GM18519 (cell line): ENCODE data around the gene RGS1.

Experiments
- ATAC-seq: cut with Tn5 transposase; IDR thresholded peaks from one replicate; pipeline ENCODE4 v1.9.1; 2021; ENCODE audit warnings: mild to moderate bottlenecking, moderate library complexity; ENCODE audit not compliant: unreplicated experiment, low FRiP score

RGS1 gene

GRCh38 chr1:192609110-192610079, 33.8 kb downstream of the RGS1 start:
- ATAC-seq, result peak; percentile 97

GRCh38 chr1:192610112-192610889, 34.7 kb downstream of the RGS1 start:
- no peak for ATAC-seq

- ATAC-seq, result peak; percentile 42
Observed at GRCh38 chr1:192615055-192615454, 39.5 kb downstream of the RGS1 start.

- ATAC-seq, result no peak
Observed at GRCh38 chr1:192620071-192620635, 44.6 kb downstream of the RGS1 start.

- ATAC-seq, result peak; percentile 94
Observed at GRCh38 chr1:192626366-192627179, 51.0 kb downstream of the RGS1 start.

- peak; percentile 29 for ATAC-seq
Observed at GRCh38 chr1:192627901-192628300, 52.3 kb downstream of the RGS1 start.

GRCh38 chr1:192628396-192629057, 53.0 kb downstream of the RGS1 start:
- no peak for ATAC-seq

GRCh38 chr1:192629612-192630011, 54.0 kb downstream of the RGS1 start:
- ATAC-seq, result no peak
